ENCODE measurements around the gene PLOD1. TPM values are rescaled to one million over a fixed set of nuclear protein-coding genes. Genes with fewer than 3 reads are reported as not detected.
"Not testable (repeated sequence)": the region's sequence is repeated elsewhere in the genome, so short reads cannot be mapped to it uniquely, and the experiment has no call there.

PLOD1 gene
- total RNA-seq, 1 donor from 2014 or later = 147 TPM

DNA sequence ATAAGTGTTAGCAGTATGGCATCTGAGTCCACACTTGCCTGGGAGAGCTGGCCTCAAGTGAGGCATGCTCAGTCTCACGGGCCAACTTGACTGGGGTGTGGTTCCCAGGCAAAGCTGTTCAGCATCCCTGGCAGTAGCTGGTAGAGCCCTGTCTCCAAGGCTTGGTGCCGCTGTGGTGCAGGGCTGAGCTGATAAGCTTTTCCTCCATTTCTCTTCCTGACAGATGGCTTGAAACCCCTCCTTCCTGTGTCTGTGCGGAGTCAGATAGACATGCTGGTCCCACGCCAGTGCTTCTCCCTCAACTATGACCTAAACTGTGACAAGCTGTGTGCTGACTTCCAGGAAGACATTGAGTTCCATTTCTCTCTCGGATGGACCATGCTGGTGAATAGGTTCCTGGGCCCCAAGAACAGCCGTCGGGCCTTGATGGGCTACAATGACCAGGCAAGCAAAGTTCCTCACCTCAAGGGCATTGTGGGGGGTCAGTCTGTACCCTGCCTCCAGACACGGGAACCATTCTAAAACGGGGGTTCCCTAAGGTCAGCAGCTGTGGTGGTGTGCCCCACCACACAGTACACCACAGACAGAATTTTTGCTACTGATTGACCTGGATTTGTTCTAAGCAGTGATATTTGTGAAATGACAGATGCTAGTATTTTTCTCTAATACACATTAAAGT, 71.1 kb downstream of the PLOD1 start:
- TF ChIP-seq, protein P1, sequence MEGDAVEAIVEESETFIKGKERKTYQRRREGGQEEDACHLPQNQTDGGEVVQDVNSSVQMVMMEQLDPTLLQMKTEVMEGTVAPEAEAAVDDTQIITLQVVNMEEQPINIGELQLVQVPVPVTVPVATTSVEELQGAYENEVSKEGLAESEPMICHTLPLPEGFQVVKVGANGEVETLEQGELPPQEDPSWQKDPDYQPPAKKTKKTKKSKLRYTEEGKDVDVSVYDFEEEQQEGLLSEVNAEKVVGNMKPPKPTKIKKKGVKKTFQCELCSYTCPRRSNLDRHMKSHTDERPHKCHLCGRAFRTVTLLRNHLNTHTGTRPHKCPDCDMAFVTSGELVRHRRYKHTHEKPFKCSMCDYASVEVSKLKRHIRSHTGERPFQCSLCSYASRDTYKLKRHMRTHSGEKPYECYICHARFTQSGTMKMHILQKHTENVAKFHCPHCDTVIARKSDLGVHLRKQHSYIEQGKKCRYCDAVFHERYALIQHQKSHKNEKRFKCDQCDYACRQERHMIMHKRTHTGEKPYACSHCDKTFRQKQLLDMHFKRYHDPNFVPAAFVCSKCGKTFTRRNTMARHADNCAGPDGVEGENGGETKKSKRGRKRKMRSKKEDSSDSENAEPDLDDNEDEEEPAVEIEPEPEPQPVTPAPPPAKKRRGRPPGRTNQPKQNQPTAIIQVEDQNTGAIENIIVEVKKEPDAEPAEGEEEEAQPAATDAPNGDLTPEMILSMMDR (conservative IDR thresholded peaks at IDR 0.05; ENCODE audit: low read depth, low read length) = no peak
- no peak for DNase-seq (ENCODE audit: low read depth)
- no peak overlapping the region for H3K4me3 ChIP-seq (ENCODE audit: low read depth, low read length)

DNA sequence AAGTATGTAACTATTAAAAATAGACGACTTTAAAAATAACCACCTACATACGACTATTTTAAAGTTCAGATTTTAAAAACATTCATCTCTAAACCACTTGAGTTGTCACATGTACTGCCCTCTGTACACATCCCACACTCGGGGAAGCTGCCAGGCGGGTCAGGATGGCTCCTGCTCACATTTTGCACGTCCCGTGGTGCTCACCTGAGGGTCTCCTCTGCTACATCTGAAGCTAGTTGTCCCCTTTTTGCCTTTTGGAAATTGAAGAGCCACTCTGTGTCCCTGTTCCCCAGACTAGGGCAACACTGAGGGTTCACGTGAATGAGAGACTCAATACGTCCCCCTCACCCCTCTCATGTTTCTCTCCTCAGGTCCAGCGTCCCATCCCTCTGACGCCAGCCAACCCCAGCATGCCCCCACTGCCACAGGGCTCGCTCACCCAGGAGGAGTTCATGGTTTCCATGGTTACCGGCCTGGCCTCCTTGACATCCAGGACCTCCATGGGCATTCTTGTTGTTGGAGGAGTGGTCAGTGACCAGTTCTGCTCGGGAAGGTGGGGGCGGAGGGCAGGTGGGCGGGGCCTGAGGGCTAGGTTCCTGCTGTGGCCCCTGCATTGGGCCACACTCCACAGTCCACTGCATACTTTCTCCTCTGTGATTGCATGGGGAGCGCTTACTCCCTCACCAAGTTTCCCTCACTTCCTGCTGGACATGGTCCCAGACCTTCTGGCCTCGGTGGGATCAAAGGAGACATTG, 71.8 kb downstream of the PLOD1 start:
- no peak overlapping the region for H3K4me3 ChIP-seq (ENCODE audit: low read depth, low read length)
- TF ChIP-seq, protein P1 (conservative IDR thresholded peaks at IDR 0.05; ENCODE audit: low read depth, low read length) = no peak
- DNase-seq (ENCODE audit: low read depth) = no peak

DNA sequence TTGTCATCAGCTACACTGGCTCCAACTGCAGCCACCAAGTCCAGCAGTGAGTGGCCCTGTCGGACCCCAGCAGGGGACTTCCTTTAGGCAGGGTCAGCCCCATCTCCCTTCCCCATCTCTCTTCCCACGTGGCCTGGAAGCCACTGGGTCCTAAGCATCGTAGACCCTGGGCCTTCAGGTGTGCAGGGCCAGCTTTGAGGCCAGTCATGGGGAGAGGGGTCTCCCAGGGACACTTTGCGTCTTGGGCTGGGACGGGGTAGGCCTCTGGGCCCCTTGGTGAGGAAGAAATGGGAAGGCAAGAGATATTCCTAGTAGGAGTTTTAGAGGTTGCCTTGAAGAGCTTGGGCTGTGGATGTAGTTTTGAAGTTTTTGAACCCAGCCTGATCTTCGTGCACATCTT, 72.7 kb downstream of the PLOD1 start:
- H3K4me3 ChIP-seq (ENCODE audit: low read depth, low read length) = no peak overlapping the region
- no peak for DNase-seq (ENCODE audit: low read depth)
- TF ChIP-seq, protein P1 (conservative IDR thresholded peaks at IDR 0.05; ENCODE audit: low read depth, low read length) = no peak

DNA sequence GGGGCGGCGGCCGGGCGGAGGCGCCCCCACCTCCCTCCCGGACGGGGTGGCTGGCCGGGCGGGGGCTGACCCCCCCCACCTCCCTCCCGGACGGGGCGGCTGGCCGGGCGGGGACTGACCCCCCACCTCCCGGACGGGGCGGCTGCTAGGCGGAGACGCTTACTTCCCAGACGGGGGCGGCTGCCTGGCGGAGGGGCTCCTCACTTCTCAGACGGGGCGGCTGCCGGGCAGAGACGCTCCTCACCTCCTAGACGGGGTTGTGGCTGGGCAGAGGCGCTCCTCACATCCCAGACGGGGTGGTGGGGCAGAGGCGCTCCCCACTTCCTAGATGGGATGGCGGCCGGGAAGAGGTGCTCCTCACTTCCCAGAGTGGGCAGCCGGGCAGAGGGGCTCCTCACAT, 73.8 kb downstream of the PLOD1 start:
- H3K4me3 ChIP-seq (ENCODE audit: low read depth, low read length); DNase-seq (ENCODE audit: low read depth): not testable (repeated sequence)

DNA sequence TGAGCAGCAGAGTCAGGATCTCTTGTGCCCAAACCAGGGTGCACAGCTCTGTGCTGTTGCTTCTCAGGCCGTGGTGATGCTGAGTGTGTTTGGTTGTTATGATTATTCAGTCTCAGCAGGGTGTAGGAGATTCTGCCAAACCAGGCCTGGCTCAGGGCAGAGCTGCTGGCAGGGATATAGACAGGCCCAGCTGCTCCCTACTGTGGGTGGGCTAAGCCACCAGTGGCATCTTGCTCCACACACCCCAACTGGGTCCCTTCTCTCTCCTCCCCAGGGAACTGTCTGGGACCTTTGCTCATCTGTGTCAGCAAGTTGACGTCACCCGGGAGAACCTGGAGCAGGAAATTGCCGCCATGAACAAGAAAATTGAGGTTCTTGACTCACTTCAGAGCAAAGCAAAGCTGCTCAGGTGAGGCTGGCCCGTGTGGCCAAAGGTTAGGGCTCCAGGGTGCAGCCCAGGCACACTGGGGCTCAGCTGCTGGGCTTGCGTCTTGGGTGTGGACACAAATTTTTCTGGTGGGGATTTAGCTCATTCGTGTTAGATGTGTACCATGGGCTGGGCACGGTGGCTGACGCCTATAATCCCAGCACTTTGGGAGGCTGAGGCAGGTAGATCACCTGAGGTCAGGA, 74.9 kb downstream of the PLOD1 start:
- no peak for DNase-seq (ENCODE audit: low read depth)
- H3K4me3 ChIP-seq (ENCODE audit: low read depth, low read length) = no peak overlapping the region
- TF ChIP-seq, protein P1 (conservative IDR thresholded peaks at IDR 0.05; ENCODE audit: low read depth, low read length) = no peak

DNA sequence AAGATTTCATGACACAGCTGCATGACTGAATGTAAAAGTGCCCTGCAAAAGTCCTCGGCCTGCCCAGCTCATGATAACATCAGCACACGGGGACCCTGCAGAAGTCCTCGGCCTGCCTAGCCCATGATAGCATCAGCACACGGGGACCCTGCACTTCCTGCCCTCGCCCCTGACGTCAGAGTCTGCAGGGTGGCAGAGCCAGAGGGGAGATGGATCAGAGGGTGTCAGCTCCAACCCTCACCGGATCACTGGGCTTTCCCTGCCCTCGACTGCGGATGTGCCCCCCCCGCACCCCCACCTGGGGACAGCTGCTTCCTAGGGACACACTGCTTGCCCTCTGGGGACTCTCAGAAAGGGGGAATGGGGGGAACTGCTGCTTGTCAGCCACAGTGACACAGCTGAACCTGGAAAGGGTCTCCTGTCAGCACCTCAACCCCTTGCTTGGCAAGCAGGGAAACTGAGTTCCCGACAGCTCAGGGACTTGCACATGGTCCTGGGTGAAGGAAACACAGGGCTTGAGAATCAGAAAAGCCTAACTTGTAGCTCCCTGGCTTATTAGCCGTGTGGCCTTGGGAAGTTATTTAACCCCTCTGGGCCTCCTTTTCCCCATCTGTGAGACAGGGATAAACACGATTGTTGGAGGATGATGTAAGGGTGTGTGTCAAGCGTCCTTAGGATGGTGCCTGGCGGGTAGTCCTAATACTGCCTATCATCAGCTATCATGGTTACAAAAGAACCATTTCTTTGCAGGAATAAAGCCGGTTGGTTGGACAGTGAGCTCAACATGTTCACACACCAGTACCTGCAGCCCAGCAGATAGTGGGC, 76.4 kb downstream of the PLOD1 start:
- no peak for DNase-seq (ENCODE audit: low read depth)
- TF ChIP-seq, protein P1 (conservative IDR thresholded peaks at IDR 0.05; ENCODE audit: low read depth, low read length) = no peak
- no peak overlapping the region for H3K4me3 ChIP-seq (ENCODE audit: low read depth, low read length)

DNA sequence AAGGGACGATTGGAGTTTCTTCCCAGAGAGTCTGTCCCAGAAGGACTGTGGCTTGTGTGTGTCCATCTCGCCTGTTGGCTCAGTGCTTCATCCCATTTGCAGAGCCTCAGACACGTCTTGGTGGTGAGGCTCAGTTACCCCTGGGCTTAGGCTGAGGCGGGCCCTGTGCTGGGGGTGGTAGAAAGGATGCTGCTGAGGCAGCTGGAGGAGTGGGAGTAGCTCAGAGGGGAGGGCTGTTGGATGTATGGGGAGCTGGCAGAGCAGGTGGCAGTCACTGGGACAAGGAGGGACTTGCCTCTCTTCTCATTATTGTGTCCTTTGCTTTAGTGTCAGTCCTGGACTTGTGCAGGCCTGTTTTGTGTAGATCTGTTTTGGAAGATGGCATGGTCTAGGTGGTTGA, 77.5 kb downstream of the PLOD1 start:
- no peak for DNase-seq (ENCODE audit: low read depth)
- TF ChIP-seq, protein P1 (conservative IDR thresholded peaks at IDR 0.05; ENCODE audit: low read depth, low read length) = no peak
- no peak overlapping the region for H3K4me3 ChIP-seq (ENCODE audit: low read depth, low read length)

All from epithelial cell of proximal tubule (primary cell).